Stomach (tissue), 4 donors: Measurements from ENCODE around the gene PIP4K2A.

Source experiments
- CTCF ChIP-seq, 7 experiments: fragments of 450-650 bp in 4 of 7; fragments of 200-600 bp in 3 of 7; sonication (generic) in 3 of 7; IDR thresholded peaks; one replicate each; pipeline ENCODE4 v1.5.1; 2016 to 2019; ENCODE audit warnings: antibody characterized with exemption in 7 of 7, control low read depth in 2 of 7, mild to moderate bottlenecking in 1 of 7
- EP300 ChIP-seq: sonication (generic); formaldehyde crosslinking; IDR thresholded peaks from one replicate; pipeline ENCODE4 v1.6.1; 2017; ENCODE audit warnings: antibody characterized with exemption
- POLR2A ChIP-seq, 4 donors: fragments of 450-650 bp; IDR thresholded peaks; one replicate each; pipeline ENCODE4 v1.6.1; 2016; ENCODE audit warnings: antibody characterized with exemption in 4 of 4, control low read depth in 2 of 4, mild to moderate bottlenecking in 1 of 4, moderate library complexity in 1 of 4

GRCh38 chr10:22536620-22537019 lies 177.8 kb downstream of the PIP4K2A start:
- TF ChIP-seq CTCF (IDR thresholded peaks at IDR 0.05), result no peak
- no peak for TF ChIP-seq EP300
- TF ChIP-seq POLR2A (IDR thresholded peaks at IDR 0.05), result no peak
